ENCODE results near the gene KPNB1. TPM values are rescaled to one million over a fixed set of nuclear protein-coding genes. Genes with fewer than 3 reads are reported as not detected.

Gene KPNB1
- total and polyA plus RNA-seq, 10 donors, result 37.0 to 331 (median 250) TPM

DNA sequence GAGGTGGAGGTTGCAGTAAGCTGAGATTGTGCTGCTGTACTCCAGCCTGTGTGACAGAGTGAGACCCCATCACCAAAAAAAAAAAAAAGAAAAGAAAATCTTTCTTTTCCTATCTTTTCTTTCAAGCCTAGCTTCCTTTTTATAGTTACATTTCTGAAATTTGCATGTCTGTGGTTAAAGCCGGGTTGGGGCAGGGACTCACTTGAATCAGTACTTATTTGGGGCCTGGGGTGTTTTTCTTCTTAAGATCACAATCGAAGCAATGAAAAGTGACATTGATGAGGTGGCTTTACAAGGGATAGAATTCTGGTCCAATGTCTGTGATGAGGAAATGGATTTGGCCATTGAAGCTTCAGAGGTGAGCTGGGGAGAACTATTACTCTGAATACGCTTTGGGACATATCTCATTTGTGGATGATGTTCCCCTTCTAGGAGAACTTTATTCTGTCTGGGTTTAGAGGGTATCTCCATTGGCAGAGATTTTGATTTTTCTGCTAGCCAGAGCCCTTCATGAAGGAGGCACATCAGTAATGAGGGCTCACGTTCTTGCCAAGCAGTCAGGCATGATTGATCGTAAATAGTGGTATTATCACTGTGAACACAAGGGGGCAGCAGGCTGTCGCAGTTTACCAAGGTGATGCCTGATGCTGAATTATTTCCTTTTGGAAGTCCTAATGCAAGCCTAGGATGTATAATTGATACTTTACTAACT, 14.3 kb downstream of the KPNB1 start:
- Histone ChIP-seq H3K4me1 (peaks cover 14 to 95% (median 52%) of the 10 kb centered on the region in 6 donors), H3K27ac (peak overlapping the region in 7 of 8 donors; percentile 33 to 90 (median 66)), H3K9me3 (no peaks in the 10 kb centered on the region), H3K27me3 (replicated peaks in 1 of 7) (no peaks in the 10 kb centered on the region), H3K4me3 (peak overlapping the region in 1 of 8 donors; percentile 29), H3K36me3 (peaks cover 0 to 95% (median 76%) of the 10 kb centered on the region in 6 donors)
- intact Hi-C loops (cut with DNase I; ENCODE audit: low total_unique reads), result no loop called here
- WGBS, 5 donors, result 32 to 37% (median 35%) methylated on average over 6 of the region's 6 CpGs
- peak; percentile 82 for DNase-seq
- TF ChIP-seq, protein P1, sequence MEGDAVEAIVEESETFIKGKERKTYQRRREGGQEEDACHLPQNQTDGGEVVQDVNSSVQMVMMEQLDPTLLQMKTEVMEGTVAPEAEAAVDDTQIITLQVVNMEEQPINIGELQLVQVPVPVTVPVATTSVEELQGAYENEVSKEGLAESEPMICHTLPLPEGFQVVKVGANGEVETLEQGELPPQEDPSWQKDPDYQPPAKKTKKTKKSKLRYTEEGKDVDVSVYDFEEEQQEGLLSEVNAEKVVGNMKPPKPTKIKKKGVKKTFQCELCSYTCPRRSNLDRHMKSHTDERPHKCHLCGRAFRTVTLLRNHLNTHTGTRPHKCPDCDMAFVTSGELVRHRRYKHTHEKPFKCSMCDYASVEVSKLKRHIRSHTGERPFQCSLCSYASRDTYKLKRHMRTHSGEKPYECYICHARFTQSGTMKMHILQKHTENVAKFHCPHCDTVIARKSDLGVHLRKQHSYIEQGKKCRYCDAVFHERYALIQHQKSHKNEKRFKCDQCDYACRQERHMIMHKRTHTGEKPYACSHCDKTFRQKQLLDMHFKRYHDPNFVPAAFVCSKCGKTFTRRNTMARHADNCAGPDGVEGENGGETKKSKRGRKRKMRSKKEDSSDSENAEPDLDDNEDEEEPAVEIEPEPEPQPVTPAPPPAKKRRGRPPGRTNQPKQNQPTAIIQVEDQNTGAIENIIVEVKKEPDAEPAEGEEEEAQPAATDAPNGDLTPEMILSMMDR (IDR thresholded peaks at IDR 0.05 in 8 of 11, conservative IDR thresholded peaks at IDR 0.05 in 3 of 11), result peak; percentile 56 to 86 (median 75)
- TF ChIP-seq POLR2AphosphoS5 (IDR thresholded peaks at IDR 0.05) (peak in 1 of 3 donors; percentile 71), POLR2A (IDR thresholded peaks at IDR 0.05) (no peak)

DNA sequence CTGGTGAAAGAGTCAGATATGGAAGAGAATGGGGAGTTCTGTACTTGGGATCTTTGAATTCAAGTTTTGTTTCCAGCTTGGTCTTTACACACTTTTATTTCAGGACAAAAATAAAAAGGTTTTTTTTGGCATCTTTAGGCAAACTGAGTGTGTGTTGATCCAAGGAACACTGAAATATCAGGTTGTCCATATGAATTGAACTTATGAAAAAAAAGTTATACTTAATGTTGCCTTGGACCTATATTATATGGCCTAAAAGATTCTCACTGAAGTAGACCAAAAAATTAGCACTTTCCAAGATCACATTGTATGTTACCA, 14.9 kb downstream of the KPNB1 start:
- Histone ChIP-seq H3K36me3 (peaks cover 0 to 95% (median 78%) of the 10 kb centered on the region in 6 donors), H3K27me3 (replicated peaks in 1 of 7) (no peaks in the 10 kb centered on the region), H3K4me3 (peak overlapping the region in 1 of 8 donors; percentile 14), H3K27ac (peak overlapping the region in 7 of 8 donors; percentile 33 to 90 (median 66)), H3K4me1 (peaks cover 9 to 95% (median 50%) of the 10 kb centered on the region in 6 donors), H3K9me3 (no peaks in the 10 kb centered on the region)
- no peak for DNase-seq
- TF ChIP-seq, protein P1 (IDR thresholded peaks at IDR 0.05 in 8 of 11, conservative IDR thresholded peaks at IDR 0.05 in 3 of 11), result no peak
- TF ChIP-seq POLR2A (IDR thresholded peaks at IDR 0.05) (no peak), POLR2AphosphoS5 (IDR thresholded peaks at IDR 0.05) (no peak)
- intact Hi-C loops (cut with DNase I; ENCODE audit: low total_unique reads), result no loop called here

- intact Hi-C loops (cut with DNase I; ENCODE audit: low total_unique reads), result no loop called here
- no peak for DNase-seq
Observed at GRCh38 chr17:47665655-47666054, 15.9 kb downstream of the KPNB1 start.

DNA sequence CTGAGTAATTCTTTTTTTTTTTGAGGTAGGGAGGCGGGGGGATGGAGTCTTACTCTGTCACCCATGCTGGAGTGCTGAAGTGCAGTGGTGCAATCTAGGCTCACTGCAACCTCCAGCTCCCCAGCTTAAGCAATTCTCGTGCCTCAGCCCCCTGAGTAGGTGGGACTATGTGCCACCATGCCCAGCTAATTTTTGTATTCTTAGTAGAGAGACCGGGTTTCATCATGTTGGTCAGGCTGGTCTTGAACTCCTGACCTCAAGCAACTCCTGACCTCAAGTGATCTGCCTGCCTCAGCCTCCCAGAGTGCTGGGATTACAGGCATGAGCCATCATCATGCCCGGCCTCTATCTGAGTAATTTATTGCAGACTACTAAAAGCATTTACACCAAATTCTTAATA, 19.4 kb downstream of the KPNB1 start:
- Histone ChIP-seq H3K36me3 (peaks cover 0 to 100% (median 92%) of the 10 kb centered on the region in 6 donors), H3K4me1 (peaks cover 0 to 88% (median 37%) of the 10 kb centered on the region in 6 donors), H3K27ac (peak overlapping the region in 7 of 8 donors; percentile 49 to 90 (median 83)), H3K9me3 (no peaks in the 10 kb centered on the region), H3K4me3 (no peak overlapping the region), H3K27me3 (replicated peaks in 1 of 7) (no peaks in the 10 kb centered on the region)
- intact Hi-C loops (cut with DNase I; ENCODE audit: low total_unique reads), result no loop called here
- DNase-seq, result no peak
- no peak for TF ChIP-seq POLR2A (IDR thresholded peaks at IDR 0.05)
- TF ChIP-seq, protein P1 (IDR thresholded peaks at IDR 0.05 in 8 of 11, conservative IDR thresholded peaks at IDR 0.05 in 3 of 11), result no peak
- peak in 1 of 3 donors; percentile 51 for TF ChIP-seq POLR2AphosphoS5 (IDR thresholded peaks at IDR 0.05)
- 48 to 88% (median 83%) methylated on average over 4 of the region's 4 CpGs for WGBS, 5 donors

More at GRCh38 chr17:47665655-47666054, 15.9 kb downstream of the KPNB1 start:
- WGBS, 5 donors, result 43 to 80% (median 61%) methylated on average over 3 of the region's 3 CpGs
- Histone ChIP-seq H3K9me3 (no peaks in the 10 kb centered on the region), H3K27me3 (replicated peaks in 1 of 7) (no peaks in the 10 kb centered on the region), H3K36me3 (peaks cover 0 to 100% (median 87%) of the 10 kb centered on the region in 6 donors), H3K4me1 (peaks cover 3 to 95% (median 50%) of the 10 kb centered on the region in 6 donors), H3K27ac (peak overlapping the region in 7 of 8 donors; percentile 21 to 90 (median 69)), H3K4me3 (peak overlapping the region in 2 of 8 donors; percentile 1 to 14)
- TF ChIP-seq, protein P1 (IDR thresholded peaks at IDR 0.05 in 8 of 11, conservative IDR thresholded peaks at IDR 0.05 in 3 of 11), result no peak
- TF ChIP-seq POLR2A (IDR thresholded peaks at IDR 0.05), result no peak
- no peak for TF ChIP-seq POLR2AphosphoS5 (IDR thresholded peaks at IDR 0.05)

Data from spleen (tissue), 11 donors.